Measurements from ENCODE around the gene PRKAR1A. TPM values are rescaled to one million over a fixed set of nuclear protein-coding genes. Genes with fewer than 3 reads are reported as not detected.
A peak's percentile ranks its signal among the peaks of the same experiment; 100 is the strongest.

The PRKAR1A gene
- total RNA-seq, 1 donor from 2014 or later = 389 TPM

DNA sequence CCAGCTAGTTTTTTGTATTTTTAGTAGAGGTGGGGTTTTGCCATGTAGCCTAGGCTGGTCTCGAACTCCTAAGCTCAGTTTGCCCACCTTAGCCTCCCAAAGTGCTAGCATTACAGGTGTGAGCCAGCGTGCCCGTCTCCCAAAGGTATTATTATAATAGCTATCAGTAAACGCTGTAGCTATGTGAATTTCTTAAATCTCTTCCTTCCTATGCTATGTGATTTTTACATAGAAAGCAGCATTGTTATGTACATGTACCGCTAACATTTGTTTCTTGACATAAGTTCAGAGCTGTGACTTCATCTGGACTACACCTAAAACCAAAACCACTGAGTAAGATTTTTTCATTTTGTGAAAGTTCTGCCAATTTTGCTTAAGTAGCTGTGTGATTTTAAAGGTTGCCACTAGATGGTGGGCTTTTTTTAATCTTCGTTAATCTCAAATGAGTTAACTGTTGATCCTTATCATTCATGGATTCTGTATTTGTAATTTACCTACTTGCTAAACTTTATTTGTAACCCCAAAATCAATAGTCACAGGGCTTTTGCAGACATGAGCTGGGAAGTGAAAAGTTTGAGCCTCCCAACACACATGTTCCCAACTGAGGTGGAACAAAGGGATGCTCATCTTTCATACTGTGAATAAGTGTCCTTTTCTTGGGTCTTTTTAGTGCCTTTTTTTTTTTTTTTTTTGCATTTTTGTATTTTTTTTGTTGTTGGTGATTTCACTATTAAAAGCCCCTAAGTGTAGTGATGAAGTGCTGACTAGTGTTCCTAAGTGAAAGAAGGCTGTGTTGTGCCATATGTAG, 21.9 kb downstream of the PRKAR1A start:
- ATAC-seq = no peak
- intact Hi-C loops (cut with DNase I) = no loop called here
- TF ChIP-seq, protein P1, sequence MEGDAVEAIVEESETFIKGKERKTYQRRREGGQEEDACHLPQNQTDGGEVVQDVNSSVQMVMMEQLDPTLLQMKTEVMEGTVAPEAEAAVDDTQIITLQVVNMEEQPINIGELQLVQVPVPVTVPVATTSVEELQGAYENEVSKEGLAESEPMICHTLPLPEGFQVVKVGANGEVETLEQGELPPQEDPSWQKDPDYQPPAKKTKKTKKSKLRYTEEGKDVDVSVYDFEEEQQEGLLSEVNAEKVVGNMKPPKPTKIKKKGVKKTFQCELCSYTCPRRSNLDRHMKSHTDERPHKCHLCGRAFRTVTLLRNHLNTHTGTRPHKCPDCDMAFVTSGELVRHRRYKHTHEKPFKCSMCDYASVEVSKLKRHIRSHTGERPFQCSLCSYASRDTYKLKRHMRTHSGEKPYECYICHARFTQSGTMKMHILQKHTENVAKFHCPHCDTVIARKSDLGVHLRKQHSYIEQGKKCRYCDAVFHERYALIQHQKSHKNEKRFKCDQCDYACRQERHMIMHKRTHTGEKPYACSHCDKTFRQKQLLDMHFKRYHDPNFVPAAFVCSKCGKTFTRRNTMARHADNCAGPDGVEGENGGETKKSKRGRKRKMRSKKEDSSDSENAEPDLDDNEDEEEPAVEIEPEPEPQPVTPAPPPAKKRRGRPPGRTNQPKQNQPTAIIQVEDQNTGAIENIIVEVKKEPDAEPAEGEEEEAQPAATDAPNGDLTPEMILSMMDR (IDR thresholded peaks at IDR 0.05) = peak; percentile 40
- DNase-seq = no peak
- Histone ChIP-seq H3K36me3 (peaks cover 96% of the 10 kb centered on the region), H3K9me3 (no peaks in the 10 kb centered on the region), H3K4me3 (no peak overlapping the region), H3K4me1 (no peaks in the 10 kb centered on the region), H3K27me3 (no peaks in the 10 kb centered on the region), H3K27ac (no peak overlapping the region)

DNA sequence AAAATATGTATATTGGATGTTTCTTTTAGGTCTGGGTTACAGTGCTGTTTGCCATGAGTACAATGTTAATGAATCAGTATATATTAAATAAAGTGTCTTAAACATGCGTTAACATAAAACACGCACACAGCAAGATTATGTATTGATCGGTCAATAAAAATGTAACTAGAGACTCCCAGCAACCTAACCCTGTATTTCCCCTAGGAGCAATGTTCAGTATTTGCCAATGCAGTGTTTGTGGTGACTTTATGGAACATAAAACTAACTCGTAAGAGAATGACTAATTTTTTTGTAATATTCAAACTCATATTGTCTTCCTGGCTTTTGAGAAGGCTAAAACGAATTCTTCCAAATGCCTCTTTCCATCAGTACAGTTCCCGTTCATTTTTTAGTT, 22.5 kb downstream of the PRKAR1A start:
- Histone ChIP-seq H3K4me3 (no peak overlapping the region), H3K27me3 (no peaks in the 10 kb centered on the region), H3K27ac (no peak overlapping the region), H3K36me3 (peaks cover 95% of the 10 kb centered on the region), H3K9me3 (no peaks in the 10 kb centered on the region), H3K4me1 (no peaks in the 10 kb centered on the region)
- ATAC-seq = no peak
- intact Hi-C loops (cut with DNase I) = no loop called here
- TF ChIP-seq, protein P1 (IDR thresholded peaks at IDR 0.05) = no peak
- no peak for DNase-seq

DNA sequence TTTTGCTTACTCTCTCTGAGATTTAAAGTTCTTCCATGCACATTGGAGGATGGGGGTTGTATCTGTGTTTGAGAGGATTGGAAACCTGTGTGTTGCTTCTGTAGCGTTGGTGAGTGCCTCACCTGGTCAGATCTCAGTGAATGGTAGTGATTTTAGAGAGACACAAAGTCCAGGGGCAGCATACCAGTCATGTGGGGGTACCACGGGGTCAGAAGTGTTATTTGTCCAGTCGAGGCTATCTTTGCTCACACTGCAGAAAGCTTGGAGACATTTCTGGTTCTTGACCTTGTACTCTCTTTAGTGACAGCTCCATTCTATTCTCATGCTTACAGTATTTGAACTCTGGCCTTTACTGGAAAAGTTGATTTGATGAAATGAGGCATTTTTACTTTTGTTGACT, 23.7 kb downstream of the PRKAR1A start:
- intact Hi-C loops (cut with DNase I) = no loop called here
- Histone ChIP-seq H3K9me3 (no peaks in the 10 kb centered on the region), H3K4me1 (peaks cover 4% of the 10 kb centered on the region), H3K36me3 (peaks cover 95% of the 10 kb centered on the region), H3K4me3 (no peak overlapping the region), H3K27me3 (no peaks in the 10 kb centered on the region), H3K27ac (no peak overlapping the region)
- no peak for ATAC-seq
- DNase-seq = no peak
- TF ChIP-seq, protein P1 (IDR thresholded peaks at IDR 0.05) = no peak

DNA sequence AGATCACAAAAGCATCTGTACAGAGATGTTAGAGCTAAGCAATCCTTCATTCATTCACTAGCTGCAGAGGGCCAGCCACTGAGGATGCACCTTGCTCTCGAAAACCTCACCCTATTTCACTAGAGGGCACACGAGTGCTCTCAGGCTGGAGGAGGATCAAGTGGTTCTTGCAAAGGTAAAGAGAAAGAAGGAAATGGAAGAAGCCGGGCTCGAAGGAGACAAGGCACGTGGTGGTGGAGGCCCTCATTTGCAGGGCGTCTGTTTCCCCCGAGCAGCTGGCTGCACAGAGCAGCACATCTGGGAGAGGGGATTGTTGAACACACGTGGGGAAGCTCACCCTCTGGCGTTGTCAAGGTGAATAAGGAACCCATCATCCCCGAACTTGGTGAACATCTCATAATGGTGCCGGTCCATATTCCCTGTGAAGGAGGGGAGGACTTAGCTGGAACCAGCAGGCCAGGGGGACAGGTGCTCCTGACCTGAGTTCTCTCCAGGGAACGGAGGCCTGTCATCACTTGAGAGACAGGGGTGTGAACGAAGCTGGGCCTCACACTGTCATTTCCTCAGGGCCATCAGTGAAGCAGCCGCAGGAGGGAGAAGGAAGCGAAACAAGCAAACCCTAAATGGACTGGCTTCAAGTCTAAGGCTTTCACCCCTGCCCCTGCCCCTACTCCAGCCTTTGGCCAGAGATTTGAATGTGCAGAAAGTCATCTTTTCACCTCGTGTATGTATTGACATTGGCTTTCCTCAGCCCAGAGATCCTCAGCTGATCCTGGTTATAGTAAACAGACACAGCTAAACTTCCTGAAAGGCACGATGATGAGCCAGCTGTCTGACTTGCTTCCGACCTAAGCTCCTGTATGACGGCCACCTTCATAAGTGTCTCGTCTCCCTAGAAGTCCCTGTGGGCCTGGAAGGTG, 27.6 kb downstream of the PRKAR1A start:
- Histone ChIP-seq H3K27ac (peak overlapping the region; percentile 11), H3K4me3 (no peak overlapping the region), H3K9me3 (no peaks in the 10 kb centered on the region), H3K36me3 (peaks cover 65% of the 10 kb centered on the region), H3K4me1 (peaks cover 4% of the 10 kb centered on the region), H3K27me3 (no peaks in the 10 kb centered on the region)
- ATAC-seq (peak; percentile 72), DNase-seq (peak; percentile 70)
- intact Hi-C loops (cut with DNase I) = no loop called here
- TF ChIP-seq, protein P1 (IDR thresholded peaks at IDR 0.05) = peak; percentile 39

DNA sequence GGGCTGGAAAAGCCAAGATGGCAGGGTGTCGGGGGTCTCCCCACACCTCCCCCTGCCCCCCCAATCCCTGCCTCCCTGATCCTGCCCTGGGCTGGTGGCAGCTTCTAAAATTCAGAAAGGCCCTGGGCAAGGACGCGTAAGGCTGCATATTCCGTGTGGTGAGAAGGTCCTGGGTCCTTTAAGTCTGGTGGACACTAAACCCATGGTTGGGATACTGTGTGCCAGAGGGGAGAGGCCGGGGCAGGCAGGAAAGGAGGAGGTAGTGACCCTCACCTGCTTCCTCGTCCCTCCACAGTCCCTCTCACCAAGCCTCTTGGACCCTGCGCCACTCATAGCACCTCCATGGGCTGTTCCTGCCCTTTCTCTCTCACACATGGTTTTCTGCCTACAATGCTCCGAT, 28.8 kb downstream of the PRKAR1A start:
- no peak for ATAC-seq
- peaks cover 53% of the 10 kb centered on the region for H3K36me3 ChIP-seq
- DNase-seq = peak; percentile 59
- TF ChIP-seq, protein P1 (IDR thresholded peaks at IDR 0.05) = no peak
- H3K9me3 ChIP-seq = no peaks in the 10 kb centered on the region
- H3K27me3 ChIP-seq = no peaks in the 10 kb centered on the region
- peaks cover 4% of the 10 kb centered on the region for H3K4me1 ChIP-seq
- intact Hi-C loops (cut with DNase I) = no loop called here
- H3K4me3 ChIP-seq = no peak overlapping the region
- peak overlapping the region; percentile 42 for H3K27ac ChIP-seq
